ENCODE measurements around the gene NCAPD2. TPM values are rescaled to one million over a fixed set of nuclear protein-coding genes. Genes with fewer than 3 reads are reported as not detected.
"Not testable (repeated sequence)": the region's sequence is repeated elsewhere in the genome, so short reads cannot be mapped to it uniquely, and the experiment has no call there.

NCAPD2 gene
- total and polyA plus RNA-seq, 2 donors (not counting 1 experiment from before 2014, with no cell fraction given): 19.9 to 42.1 TPM

DNA sequence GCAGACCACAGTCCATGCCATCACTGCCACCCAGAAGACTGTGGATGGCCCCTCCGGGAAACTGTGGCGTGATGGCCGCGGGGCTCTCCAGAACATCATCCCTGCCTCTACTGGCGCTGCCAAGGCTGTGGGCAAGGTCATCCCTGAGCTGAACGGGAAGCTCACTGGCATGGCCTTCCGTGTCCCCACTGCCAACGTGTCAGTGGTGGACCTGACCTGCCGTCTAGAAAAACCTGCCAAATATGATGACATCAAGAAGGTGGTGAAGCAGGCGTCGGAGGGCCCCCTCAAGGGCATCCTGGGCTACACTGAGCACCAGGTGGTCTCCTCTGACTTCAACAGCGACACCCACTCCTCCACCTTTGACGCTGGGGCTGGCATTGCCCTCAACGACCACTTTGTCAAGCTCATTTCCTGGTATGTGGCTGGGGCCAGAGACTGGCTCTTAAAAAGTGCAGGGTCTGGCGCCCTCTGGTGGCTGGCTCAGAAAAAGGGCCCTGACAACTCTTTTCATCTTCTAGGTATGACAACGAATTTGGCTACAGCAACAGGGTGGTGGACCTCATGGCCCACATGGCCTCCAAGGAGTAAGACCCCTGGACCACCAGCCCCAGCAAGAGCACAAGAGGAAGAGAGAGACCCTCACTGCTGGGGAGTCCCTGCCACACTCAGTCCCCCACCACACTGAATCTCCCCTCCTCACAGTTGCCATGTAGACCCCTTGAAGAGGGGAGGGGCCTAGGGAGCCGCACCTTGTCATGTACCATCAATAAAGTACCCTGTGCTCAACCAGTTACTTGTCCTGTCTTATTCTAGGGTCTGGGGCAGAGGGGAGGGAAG, 43.9 kb downstream of the NCAPD2 start:
- H3K9me3 Mint-ChIP-seq (ENCODE audit: insufficient read depth); H3K4me2 ChIP-seq (replicated peaks; ENCODE audit: low read depth, low read length, poor library complexity, severe bottlenecking); H3K27me3 ChIP-seq (replicated peaks in 1 of 4; ENCODE audit: control extremely low read depth in 1 of 4, control insufficient read depth in 3 of 4, insufficient read depth in 4 of 4, low read length in 3 of 4); H3K27me3 Mint-ChIP-seq; H3K4me3 ChIP-seq (ENCODE audit: control extremely low read depth in 1 of 5, extremely low read depth in 1 of 5, insufficient read depth in 1 of 5, low read depth in 2 of 5, low read length in 4 of 5); H3K9me3 ChIP-seq (ENCODE audit: control extremely low read depth in 1 of 3, control insufficient read depth in 2 of 3, insufficient read depth in 1 of 3, low read length in 2 of 3); H3K9ac ChIP-seq (ENCODE audit: low read length); ATAC-seq (ENCODE audit: low read depth); H2AFZ ChIP-seq (ENCODE audit: insufficient read depth, low read depth, low read length, poor library complexity, severe bottlenecking): not testable (repeated sequence)
- 59% methylated on average over 14 of the region's 17 CpGs for WGBS (ENCODE audit: insufficient coverage)
- POLR2A ChIA-PET: interaction anchor here (0.6 to 5.4 kb wide), 4 partner anchors 67 to 113 kb away, joined by 3 to 39 read pairs (median 12); partner anchors contain the start of gene VAMP1
- intact Hi-C loops (cut with micrococcal nuclease): loop anchor here (1.0 to 5.0 kb wide), 4 partner anchors 72 to 341 kb away; no protein-coding TSS in a partner anchor
- Mint-ChIP-seq H3K4me1 (peaks cover 57% of the 10 kb centered on the region), H3K27ac (peak overlapping the region; percentile 88), H3K4me3 (peak overlapping the region; percentile 58)
- CTCF ChIA-PET: interaction anchor here (0.5 to 7.0 kb wide), 43 partner anchors 12 to 342 kb away, joined by 3 to 222 read pairs (median 3); partner anchors contain the start of genes CD27, CDCA3, IFFO1 and MRPL51
- Histone ChIP-seq H4K20me1 (ENCODE audit: control insufficient read depth, insufficient read depth, low read length, poor library complexity, severe bottlenecking) (peaks cover 31% of the 10 kb centered on the region), H3K27ac (ENCODE audit: low read length in 2 of 2) (peak overlapping the region; percentile 34 to 55), H3K79me2 (ENCODE audit: control insufficient read depth, insufficient read depth, low read length) (peaks cover 10% of the 10 kb centered on the region), H3K4me1 (ENCODE audit: control insufficient read depth in 2 of 2, insufficient read depth in 2 of 2, low read length in 2 of 2) (peaks cover 34 to 49% of the 10 kb centered on the region in 2 donors), H3K36me3 (replicated peaks in 1 of 2; ENCODE audit: control extremely low read depth in 1 of 2, control insufficient read depth in 1 of 2, extremely low read depth in 1 of 2, insufficient read depth in 2 of 2, low read length in 1 of 2) (peaks cover 0 to 37% of the 10 kb centered on the region in 2 experiments)
- peak; percentile 89 for DNase-seq
- TF ChIP-seq, protein P1, sequence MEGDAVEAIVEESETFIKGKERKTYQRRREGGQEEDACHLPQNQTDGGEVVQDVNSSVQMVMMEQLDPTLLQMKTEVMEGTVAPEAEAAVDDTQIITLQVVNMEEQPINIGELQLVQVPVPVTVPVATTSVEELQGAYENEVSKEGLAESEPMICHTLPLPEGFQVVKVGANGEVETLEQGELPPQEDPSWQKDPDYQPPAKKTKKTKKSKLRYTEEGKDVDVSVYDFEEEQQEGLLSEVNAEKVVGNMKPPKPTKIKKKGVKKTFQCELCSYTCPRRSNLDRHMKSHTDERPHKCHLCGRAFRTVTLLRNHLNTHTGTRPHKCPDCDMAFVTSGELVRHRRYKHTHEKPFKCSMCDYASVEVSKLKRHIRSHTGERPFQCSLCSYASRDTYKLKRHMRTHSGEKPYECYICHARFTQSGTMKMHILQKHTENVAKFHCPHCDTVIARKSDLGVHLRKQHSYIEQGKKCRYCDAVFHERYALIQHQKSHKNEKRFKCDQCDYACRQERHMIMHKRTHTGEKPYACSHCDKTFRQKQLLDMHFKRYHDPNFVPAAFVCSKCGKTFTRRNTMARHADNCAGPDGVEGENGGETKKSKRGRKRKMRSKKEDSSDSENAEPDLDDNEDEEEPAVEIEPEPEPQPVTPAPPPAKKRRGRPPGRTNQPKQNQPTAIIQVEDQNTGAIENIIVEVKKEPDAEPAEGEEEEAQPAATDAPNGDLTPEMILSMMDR (IDR thresholded peaks at IDR 0.05): peak; percentile 83

Data from B cell (primary cell).